Measurements from ENCODE around the gene RAPGEF4.
A peak's percentile ranks its signal among the peaks of the same experiment; 100 is the strongest.
"Not testable (repeated sequence)": the region's sequence is repeated elsewhere in the genome, so short reads cannot be mapped to it uniquely, and the experiment has no call there.

Gene RAPGEF4

DNA sequence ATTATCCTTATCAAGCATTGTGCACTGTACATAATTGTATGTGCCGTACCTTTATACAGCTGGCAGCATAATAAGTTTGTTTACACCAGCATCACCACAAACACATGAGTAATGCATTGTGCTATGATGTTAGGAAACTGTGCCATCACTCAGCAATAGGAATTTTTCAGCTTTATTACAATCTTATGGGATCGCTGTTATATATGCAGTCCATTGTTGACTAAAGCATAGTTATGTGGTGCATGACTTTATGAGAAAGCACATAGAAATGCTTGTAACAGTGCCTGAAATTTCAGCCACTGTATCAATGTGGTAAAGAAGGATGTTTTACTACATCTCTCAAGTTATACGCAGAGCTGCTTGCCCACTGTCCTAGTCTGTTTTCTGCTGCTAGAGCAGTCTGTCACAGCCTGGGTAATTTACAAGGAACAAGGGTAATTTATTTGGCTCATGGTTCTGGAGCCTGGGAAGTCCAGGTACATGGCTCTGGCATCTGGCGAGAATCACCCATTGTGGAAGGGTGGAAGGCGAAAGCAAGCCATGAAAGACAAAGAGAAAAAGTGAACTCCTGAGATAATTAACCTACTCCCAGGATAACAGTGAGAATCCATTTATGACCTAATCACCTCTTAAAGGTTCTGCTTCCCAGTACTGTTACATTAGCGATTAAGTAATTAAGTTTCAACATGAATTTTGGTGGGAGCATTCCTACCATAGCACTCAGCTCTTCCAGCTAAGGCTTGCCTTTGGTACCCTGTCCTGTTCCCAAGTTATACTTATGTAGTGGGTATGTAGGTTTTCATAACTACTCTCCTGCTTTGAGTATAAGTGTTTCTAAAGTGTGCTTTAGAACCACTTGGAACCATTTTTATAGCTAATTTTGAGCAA lies 344.6 kb downstream of the RAPGEF4 start:
- DNase-seq: no peak

DNA sequence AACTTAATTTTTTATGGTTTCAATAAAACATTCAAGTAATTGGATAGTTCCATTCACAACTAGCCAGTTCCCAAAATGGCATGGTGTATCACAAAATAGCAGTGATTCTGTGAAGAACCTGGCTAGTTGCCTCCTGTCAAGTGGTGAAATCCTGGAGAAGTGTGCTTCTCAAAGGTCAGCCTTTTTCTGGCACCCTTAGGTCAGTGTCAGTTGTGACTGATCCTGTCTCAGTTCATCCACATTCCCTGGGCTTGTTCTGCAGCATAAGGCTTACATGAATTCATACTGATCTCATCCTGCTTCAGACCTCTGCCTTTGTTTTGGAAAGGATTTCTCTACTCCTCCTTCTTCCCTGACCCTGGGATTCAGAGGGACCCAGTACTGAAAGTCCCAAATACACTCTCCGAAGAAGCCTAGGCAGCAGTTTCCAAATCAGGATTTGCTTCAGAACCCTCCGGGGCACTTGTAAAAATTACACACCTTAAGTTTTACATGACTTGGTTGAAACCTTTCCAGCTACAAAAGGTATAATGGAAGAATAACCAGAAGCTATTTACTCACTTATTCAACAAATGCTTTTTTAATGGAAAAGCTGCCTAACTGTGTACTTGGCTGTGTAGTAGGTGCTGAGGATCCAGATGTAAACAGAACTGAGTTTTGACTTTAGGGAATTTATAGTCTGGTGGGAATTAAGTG lies 351.0 kb downstream of the RAPGEF4 start:
- DNase-seq: no peak

DNA sequence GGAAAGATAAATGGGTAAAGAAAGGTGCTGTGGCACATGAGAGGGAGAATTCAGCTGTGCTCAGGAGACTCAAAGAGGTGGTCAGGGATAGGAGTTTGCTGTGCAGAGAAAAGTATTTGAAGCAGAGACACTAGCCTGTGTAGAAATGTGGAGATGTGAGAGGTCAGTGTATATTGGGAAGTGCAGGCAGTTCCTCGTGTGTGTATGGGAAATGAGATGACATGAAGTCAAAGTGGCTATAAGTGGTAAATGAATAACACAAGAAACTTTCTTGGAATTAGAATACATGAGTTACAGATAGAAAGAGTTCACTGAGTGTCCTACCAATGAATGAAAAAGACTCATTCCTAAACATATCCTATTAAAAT lies 351.6 kb downstream of the RAPGEF4 start:
- no peak for DNase-seq

DNA sequence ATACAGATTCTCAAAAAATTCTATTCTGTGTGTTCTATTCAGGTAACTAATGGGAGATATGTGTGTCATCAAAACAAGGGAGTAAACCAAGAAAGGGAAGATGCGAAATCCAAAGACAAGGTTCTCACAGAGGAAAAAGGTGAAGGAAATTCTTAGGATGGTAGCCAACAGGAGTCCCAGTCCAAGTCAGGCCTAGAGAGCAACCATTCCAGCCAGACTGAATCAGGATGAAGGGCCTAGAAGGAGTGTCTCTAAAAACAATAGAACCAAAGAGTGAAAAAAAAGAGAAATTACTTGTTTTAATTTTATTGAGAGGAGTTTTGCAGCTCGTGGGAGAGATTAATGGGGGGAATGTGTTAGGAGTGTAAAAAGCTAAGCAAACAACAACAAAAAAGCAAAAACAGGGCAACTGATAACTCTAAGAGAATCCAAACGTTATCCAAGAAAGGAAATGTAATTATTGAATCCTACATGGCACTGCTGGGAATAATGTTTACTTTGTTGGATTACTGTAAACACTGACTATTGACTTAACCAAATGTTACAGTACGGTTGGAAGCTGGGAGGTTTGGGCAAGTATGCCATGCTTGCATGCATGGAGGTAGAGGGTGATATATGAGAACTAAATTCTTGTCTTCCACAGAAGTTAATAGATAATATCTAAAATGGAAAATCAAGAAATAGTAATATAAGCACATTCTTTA lies 352.3 kb downstream of the RAPGEF4 start:
- DNase-seq: peak; percentile 17

- DNase-seq: no peak
Measured at GRCh38 chr2:173090276-173090877, 354.7 kb downstream of the RAPGEF4 start.

DNA sequence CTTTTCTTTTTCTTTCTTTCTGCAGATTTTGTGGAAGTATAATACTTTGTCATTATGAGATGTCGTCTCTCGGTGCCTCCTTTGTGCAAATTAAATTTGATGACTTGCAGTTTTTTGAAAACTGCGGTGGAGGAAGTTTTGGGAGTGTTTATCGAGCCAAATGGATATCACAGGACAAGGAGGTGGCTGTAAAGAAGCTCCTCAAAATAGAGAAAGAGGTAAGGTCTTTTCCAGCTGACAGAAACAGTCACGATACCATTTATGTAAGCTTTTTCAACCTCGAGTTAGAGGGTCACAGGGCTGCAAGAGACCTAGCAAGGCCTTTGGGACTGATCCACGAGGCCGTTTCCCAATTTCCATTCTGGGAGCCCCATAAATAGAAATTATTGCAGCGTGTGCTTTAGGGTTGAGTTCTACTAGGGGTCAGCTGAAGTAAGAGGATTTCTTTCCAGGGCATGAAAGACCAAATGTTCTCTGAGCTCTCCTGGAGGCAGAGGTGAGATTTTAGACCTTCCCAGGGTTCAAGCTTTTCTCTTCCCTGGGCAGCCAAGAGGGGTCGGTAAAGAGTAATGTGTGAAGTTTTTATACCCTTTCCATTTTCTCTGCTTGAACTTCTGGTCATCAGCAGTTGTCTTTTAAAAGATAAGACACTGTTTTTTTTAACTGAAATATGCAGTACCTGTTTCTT lies 355.5 kb downstream of the RAPGEF4 start:
- DNase-seq: no peak

DNA sequence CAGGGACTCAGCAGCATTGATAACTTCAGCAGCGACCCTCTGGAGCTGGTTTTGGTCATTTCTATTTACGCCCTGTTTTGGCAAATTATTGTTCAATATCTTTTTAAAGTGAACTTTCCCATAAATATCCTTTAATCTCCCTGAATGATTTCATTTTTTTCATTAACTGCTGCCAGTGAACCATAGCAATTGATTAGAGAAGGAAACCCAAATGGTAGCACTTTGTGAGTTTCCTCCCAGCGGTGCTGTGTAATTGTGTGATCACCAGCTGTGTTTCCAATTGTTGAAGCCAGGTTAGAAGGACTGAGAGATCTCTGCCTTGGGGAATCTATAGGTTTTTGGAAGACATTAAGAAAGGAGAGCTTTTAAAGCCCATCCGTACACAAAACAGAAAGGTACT lies 356.3 kb downstream of the RAPGEF4 start:
- DNase-seq: no peak

DNA sequence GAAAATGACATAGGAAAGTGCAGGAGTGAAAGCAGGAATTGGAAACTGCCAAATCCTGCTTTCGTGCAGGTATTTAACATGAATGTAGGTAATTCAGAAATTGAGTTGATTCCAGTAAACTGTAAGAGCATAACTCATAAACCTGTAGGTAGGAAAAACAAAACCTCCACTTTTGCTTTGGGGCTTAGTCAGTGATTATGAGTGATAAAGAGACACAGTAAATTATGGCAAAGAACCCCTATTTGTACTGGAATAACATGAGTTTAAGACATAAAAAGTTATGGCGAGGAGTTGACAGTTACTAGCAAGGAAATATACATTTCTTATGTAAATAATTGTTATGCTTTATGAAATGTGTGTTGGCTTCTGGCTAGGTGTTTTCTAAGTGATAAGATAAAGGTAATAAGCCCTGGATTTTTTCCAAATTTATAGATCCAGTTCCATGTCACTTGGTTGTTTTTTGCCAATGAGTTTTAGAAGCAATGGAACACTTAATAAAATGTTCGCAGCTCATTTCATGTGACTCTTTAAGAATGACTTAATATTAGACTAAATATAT lies 357.3 kb downstream of the RAPGEF4 start:
- DNase-seq: no peak

DNA sequence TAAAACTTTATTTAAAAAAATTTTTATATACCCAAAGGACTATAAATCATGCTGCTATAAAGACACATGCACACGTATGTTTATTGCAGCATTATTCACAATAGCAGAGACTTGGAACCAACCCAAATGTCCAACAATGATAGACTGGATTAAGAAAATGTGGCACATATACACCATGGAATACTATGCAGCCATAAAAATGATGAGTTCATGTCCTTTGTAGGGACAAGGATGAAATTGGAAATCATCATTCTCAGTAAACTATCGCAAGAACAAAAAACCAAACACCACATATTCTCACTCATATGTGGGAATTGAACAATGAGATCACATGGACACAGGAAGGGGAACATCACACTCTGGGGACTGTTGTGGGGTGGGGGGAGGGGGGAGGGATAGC lies 358.0 kb downstream of the RAPGEF4 start:
- not testable (repeated sequence) for DNase-seq

DNA sequence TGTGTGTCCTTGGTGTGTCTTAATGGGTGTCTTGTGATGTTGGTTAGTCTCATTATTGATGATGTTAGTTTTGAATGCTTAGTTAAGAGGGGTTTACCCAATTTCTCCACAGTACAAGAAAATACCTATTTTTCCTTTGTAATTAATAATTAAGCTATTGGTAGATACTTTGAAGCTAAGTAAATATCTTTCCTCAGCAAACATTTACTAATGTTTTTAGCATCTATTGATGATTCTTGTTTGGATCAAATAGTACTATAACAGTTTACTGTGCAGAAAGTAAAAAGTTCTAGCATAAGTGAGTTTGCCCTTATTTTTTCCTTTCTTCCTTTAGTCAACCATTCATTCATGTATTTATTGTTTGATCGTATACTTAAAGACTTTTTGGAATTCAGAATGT lies 359.1 kb downstream of the RAPGEF4 start:
- DNase-seq: no peak

GRCh38 chr2:173095356-173095755 lies 359.7 kb downstream of the RAPGEF4 start:
- DNase-seq: no peak

- DNase-seq: no peak
Measured at GRCh38 chr2:173099271-173099670, 363.6 kb downstream of the RAPGEF4 start.

DNA sequence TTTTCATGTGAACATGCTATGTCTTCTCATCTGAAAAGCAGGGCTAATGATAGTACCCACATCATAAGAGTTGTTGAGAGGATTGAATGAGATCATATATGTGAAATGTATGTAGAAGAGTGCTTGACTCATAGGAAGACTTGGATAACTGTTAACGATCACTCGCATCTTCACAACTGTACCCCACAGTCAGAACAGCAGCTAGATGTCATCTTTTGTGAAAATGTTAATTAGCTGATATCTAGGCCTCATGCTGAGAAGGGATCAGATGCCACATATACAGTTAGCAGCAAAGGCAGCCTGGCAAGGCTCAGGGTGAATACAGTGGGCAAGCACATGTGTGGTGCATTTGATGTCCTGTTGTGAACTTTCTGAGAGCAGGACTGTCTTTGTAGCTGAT lies 364.2 kb downstream of the RAPGEF4 start:
- no peak for DNase-seq

- no peak for DNase-seq
Measured at GRCh38 chr2:173101687-173102086, 366.0 kb downstream of the RAPGEF4 start.

All from NCI-H345 (cell line).